ENCODE results near the gene OXNAD1. TPM values are rescaled to one million over a fixed set of nuclear protein-coding genes. Genes with fewer than 3 reads are reported as not detected.

Gene OXNAD1
- total RNA-seq, 4 donors from 2014 or later = 10.6 to 16.3 (median 12.6) TPM

GRCh38 chr3:16319723-16320122 lies 54.7 kb downstream of the OXNAD1 start:
- TF ChIP-seq, protein P1, sequence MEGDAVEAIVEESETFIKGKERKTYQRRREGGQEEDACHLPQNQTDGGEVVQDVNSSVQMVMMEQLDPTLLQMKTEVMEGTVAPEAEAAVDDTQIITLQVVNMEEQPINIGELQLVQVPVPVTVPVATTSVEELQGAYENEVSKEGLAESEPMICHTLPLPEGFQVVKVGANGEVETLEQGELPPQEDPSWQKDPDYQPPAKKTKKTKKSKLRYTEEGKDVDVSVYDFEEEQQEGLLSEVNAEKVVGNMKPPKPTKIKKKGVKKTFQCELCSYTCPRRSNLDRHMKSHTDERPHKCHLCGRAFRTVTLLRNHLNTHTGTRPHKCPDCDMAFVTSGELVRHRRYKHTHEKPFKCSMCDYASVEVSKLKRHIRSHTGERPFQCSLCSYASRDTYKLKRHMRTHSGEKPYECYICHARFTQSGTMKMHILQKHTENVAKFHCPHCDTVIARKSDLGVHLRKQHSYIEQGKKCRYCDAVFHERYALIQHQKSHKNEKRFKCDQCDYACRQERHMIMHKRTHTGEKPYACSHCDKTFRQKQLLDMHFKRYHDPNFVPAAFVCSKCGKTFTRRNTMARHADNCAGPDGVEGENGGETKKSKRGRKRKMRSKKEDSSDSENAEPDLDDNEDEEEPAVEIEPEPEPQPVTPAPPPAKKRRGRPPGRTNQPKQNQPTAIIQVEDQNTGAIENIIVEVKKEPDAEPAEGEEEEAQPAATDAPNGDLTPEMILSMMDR (IDR thresholded peaks at IDR 0.05; ENCODE audit: low read depth) = no peak

- TF ChIP-seq, protein P1 (IDR thresholded peaks at IDR 0.05; ENCODE audit: low read depth) = no peak
These were observed 55.7 kb downstream of the OXNAD1 start for GRCh38 chr3:16320711-16321110.

DNA sequence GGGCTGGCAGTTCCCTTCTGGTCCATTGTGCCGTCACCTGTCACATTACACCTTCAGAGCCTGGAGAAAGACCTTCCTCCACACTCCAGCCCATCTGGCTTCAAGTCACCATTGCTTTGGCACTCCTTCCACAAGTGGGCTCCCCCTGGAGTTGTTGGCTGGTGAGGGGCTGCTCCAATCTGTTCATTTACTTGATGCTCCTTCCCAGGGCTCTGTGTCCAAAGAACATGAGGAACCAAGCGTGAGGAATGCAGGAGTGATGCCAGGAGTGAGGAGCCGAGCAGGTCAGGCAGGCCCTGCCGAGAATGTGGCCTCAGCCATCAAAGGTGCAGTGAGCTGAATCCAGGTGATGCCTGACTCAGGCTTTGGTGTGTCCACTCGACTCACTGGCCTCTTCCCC lies 57.2 kb downstream of the OXNAD1 start:
- TF ChIP-seq, protein P1 (IDR thresholded peaks at IDR 0.05; ENCODE audit: low read depth) = no peak

GRCh38 chr3:16323737-16324136 lies 58.7 kb downstream of the OXNAD1 start:
- TF ChIP-seq, protein P1 (IDR thresholded peaks at IDR 0.05; ENCODE audit: low read depth) = no peak

DNA sequence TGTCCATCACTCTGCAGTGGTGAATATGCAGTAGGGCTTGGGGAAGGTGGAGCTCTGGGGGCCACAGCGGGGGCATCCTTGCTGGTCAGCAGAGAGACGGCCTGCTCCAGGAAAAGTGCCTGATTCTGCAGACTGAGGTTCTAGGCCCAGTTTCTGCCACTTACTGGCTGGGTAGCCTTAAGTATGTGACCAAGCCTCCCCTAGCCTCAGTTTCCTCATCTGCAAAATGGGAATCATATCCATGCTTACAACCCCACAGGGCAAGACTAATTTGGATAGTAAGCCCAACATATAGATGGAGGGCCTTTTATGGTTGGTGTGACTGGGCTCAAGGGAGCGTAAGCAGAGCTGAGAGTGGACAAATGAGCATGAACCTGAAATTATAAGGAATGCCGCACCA lies 60.8 kb downstream of the OXNAD1 start:
- TF ChIP-seq, protein P1 (IDR thresholded peaks at IDR 0.05; ENCODE audit: low read depth) = no peak

- TF ChIP-seq, protein P1 (IDR thresholded peaks at IDR 0.05; ENCODE audit: low read depth) = no peak
These were observed 61.8 kb downstream of the OXNAD1 start for GRCh38 chr3:16326724-16327349.

DNA sequence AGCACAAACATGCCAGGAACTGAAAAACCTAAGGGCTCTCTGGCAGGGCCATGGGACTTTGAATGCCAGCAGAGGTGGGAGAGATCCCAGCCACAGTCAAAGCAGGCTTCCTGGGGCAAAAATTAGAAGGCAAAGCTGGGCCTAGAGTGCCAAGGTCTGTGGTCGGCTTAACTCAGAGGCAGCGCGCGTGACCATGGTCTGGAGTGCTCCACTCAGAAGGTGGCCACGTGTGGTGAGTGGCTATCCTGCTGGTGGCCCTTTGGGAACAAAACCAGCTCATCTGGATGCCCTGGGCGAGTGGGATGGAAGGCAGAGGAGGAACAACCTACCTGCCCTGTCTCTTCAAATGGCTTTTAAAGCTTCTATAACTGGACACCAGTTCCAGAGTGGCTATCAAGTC lies 63.1 kb downstream of the OXNAD1 start:
- TF ChIP-seq, protein P1 (IDR thresholded peaks at IDR 0.05; ENCODE audit: low read depth) = no peak

Data from subcutaneous adipose tissue (tissue), 4 donors.